ENCODE results near the gene ZNF629.

- no peak for TF ChIP-seq CTCF (IDR thresholded peaks at IDR 0.05; ENCODE audit: poor library complexity)
- no peak for TF ChIP-seq EZH2phosphoT487 (IDR thresholded peaks at IDR 0.05; ENCODE audit: low read depth, severe bottlenecking, unreplicated experiment)
- no peak for TF ChIP-seq EZH2 (IDR thresholded peaks at IDR 0.05; ENCODE audit: borderline replicate concordance)
Observed at GRCh38 chr16:30813821-30814189, 26.8 kb upstream of the ZNF629 start.
